Common myeloid progenitor, CD34-positive (primary cell): ENCODE measurements around the gene GABBR2.

Source experiments
- CTCF ChIA-PET: fragments of 350-600 bp; sonication (Branson Sonifier 250); formaldehyde crosslinking; loops from one replicate; lab custom pipeline; 2021; ENCODE audit warnings: antibody characterized with exemption; lab: Charles Lee
- POLR2A ChIA-PET: fragments of 350-600 bp; sonication (Branson Sonifier 250); formaldehyde crosslinking; loops from one replicate; lab custom pipeline; 2021; ENCODE audit warnings: antibody characterized with exemption; lab: Charles Lee
- DNase-seq, 3 donors: peaks; one replicate each; pipeline versions ENCODE4 v3.0.0 to v3.0.0-alpha.2; 2013
- H3K27ac ChIP-seq, 2 experiments: 1 replicate in 1 of 2; 2 replicates in 1 of 2; pipeline ENCODE4 v1.7.0; 2013; ENCODE audit warnings: inconsistent platforms in 2 of 2, low read length in 2 of 2, mild to moderate bottlenecking in 2 of 2, low read depth in 1 of 2, moderate library complexity in 1 of 2; ENCODE audit not compliant: severe bottlenecking in 2 of 2, insufficient read depth in 1 of 2, poor library complexity in 1 of 2
- H3K27me3 ChIP-seq, 5 experiments: replicated peaks in 2 of 5; 1 replicate in 3 of 5; 2 replicates in 2 of 5; pipeline versions ENCODE4 v1.6.1 to v1.7.0; 2013; ENCODE audit warnings: low read length in 4 of 5, mild to moderate bottlenecking in 2 of 5, moderate library complexity in 2 of 5, inconsistent platforms in 1 of 5; ENCODE audit not compliant: insufficient read depth in 5 of 5, control insufficient read depth in 4 of 5
- H3K36me3 ChIP-seq, 4 experiments: 1 replicate in 2 of 4; 2 replicates in 2 of 4; pipeline versions ENCODE4 v1.6.1 to v1.7.0; 2013; ENCODE audit warnings: low read length in 3 of 4, control low read depth in 1 of 4, mild to moderate bottlenecking in 1 of 4; ENCODE audit not compliant: control insufficient read depth in 4 of 4, insufficient read depth in 4 of 4
- H3K4me1 ChIP-seq, 4 experiments: 1 replicate in 3 of 4; 2 replicates in 1 of 4; pipeline versions ENCODE4 v1.6.1 to v1.7.1; 2013; ENCODE audit warnings: low read length in 3 of 4, mild to moderate bottlenecking in 3 of 4, control low read depth in 1 of 4, inconsistent platforms in 1 of 4, moderate library complexity in 1 of 4; ENCODE audit not compliant: control insufficient read depth in 4 of 4, insufficient read depth in 4 of 4; ENCODE audit errors: control extremely low read depth in 1 of 4
- H3K4me3 ChIP-seq, 7 experiments: 1 replicate in 4 of 7; 2 replicates in 3 of 7; pipeline versions ENCODE4 v1.5.1 to v1.7.0; 2013; ENCODE audit warnings: mild to moderate bottlenecking in 7 of 7, low read length in 6 of 7, moderate library complexity in 6 of 7, inconsistent platforms in 2 of 7, low read depth in 2 of 7, control low read depth in 1 of 7; ENCODE audit not compliant: insufficient read depth in 4 of 7, control insufficient read depth in 1 of 7; ENCODE audit errors: extremely low read depth in 1 of 7
- H3K9me3 ChIP-seq, 5 experiments: 1 replicate in 4 of 5; 2 replicates in 1 of 5; pipeline versions ENCODE4 v1.6.1 to v1.7.1; 2013; ENCODE audit warnings: low read length in 4 of 5, mild to moderate bottlenecking in 2 of 5, inconsistent platforms in 1 of 5, low read depth in 1 of 5, moderate library complexity in 1 of 5; ENCODE audit not compliant: control insufficient read depth in 4 of 5, insufficient read depth in 2 of 5; ENCODE audit errors: control extremely low read depth in 1 of 5
- WGBS: methylation state at CpG from one replicate; pipeline ENCODE4 v1.1.5; 2013; ENCODE audit not compliant: insufficient coverage; 5-methylcytosine and 5-hydroxymethylcytosine counted together

GABBR2 gene

DNA sequence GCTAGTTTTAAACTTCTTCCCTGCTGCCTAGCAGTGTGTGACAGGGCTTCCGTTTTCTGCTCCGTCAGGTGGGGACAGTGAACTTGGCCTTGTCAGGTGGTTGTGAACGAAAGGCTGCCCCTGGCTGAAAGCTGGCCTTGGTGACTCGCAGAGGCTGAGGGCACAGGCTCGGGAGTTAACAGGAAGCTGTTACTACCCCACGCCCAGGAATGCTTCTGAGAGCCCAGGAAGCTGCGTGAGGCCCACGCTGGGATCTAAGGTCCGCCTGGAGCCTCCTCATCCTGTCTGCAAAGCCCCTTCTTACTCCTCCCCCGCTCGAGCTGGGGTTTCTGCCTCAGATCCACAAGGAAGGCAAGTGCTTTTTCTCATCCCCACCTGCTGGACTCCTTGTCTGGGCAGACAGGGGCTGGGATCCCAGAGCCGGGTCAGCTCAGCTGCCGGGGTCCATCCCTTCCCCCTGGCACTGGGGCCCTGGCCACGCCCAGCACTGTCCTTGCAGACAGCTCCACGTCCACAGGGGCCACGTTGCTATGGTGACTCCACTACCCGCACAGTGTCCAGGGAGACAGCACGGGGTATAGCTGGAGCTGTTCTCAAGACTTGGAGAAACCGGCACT, 328.6 kb downstream of the GABBR2 start:
- DNase-seq, result peak in 1 of 3 donors; percentile 21

GRCh38 chr9:98379572-98379971, 329.2 kb downstream of the GABBR2 start:
- Histone ChIP-seq H3K9me3 (no peaks in the 10 kb centered on the region), H3K27ac (no peak overlapping the region), H3K4me3 (no peak overlapping the region), H3K4me1 (peaks cover 0 to 4% (median 1%) of the 10 kb centered on the region in 4 experiments), H3K27me3 (peaks cover 0 to 1% (median 0%) of the 10 kb centered on the region in 5 experiments), H3K36me3 (no peaks in the 10 kb centered on the region)
- ChIA-PET POLR2A (no interaction called here), CTCF (interaction anchor here (1.3 to 2.3 kb wide), 4 partner anchors 10 to 36 kb away, joined by 3 to 7 read pairs (median 4); no protein-coding TSS in a partner anchor)
- DNase-seq, result no peak
- WGBS, result no CpG with 5 or more reads among the region's 1 CpG

More for the DNA sequence above, 328.6 kb downstream of the GABBR2 start:
- Histone ChIP-seq H3K9me3 (no peaks in the 10 kb centered on the region), H3K36me3 (no peaks in the 10 kb centered on the region), H3K4me1 (peaks cover 0 to 4% (median under 1%) of the 10 kb centered on the region in 4 experiments), H3K27ac (no peak overlapping the region), H3K4me3 (no peak overlapping the region), H3K27me3 (no peaks in the 10 kb centered on the region)
- POLR2A ChIA-PET, result interaction anchor here (0.6 kb wide), 1 partner anchor 61 kb away, joined by 3 read pairs; no protein-coding TSS in a partner anchor
- CTCF ChIA-PET, result interaction anchor here (1.3 to 2.3 kb wide), 3 partner anchors 10 to 12 kb away, joined by 3 to 7 read pairs (median 4); no protein-coding TSS in a partner anchor
- WGBS, result 65% methylated on average over 18 of the region's 19 CpGs

DNA sequence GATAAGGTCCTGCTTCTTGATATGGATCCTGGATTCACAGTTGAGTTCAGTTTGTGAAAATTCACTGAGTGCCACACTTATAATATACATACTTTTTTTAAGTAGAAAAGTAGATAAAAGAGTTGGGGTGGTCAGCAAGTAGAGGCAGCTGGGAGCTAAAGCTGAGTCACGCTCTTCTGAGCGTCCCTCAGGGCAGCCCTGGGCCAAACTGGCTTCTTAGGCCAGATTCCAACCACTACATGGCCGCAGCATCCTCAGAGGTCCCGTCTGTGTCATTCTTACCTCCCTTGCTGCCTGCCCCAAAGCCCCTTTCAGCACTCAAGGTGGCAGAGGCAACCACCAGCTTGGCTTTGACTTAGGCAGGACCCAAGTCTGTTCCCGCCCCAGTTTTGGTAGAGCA, 329.9 kb downstream of the GABBR2 start:
- peaks cover 0 to 1% (median 0%) of the 10 kb centered on the region in 5 experiments for H3K27me3 ChIP-seq
- no peak overlapping the region for H3K27ac ChIP-seq
- H3K9me3 ChIP-seq, result no peaks in the 10 kb centered on the region
- no peak overlapping the region for H3K4me3 ChIP-seq
- H3K4me1 ChIP-seq, result peaks cover 0 to 4% (median 1%) of the 10 kb centered on the region in 4 experiments
- 100% methylated on average over 4 of the region's 5 CpGs for WGBS
- DNase-seq, result no peak
- H3K36me3 ChIP-seq, result no peaks in the 10 kb centered on the region
- ChIA-PET CTCF (interaction anchor here (1.0 to 2.3 kb wide), 3 partner anchors 11 to 397 kb away, joined by 3 to 7 read pairs (median 4); no protein-coding TSS in a partner anchor), POLR2A (no interaction called here)

DNA sequence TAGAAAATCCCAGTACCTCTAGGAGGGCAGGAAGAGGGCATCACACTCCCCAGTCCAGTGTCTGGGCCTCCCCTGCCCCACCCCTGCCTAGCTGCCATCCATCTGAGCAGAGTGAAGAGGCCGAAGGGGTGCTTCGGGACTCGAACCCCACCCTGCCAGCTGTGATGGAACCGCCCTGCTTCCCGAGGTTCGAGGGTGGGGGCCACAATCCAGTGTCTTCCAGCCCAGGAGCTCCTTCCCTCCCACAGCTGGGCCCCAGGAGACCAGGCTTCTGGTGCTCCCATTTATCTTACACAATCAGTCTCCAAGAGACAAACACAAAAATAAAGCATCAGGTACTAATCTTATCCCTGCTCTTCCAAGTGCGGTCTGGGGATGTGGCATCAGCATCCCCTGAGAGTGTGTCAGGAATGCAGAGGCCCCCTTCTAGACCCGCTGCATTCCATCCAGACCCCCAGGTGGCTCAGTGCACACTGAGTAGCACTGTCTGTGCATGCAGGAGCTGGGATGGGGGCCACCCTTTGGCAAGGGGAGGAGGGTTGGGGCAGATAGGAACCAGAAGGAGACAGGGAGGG, 330.4 kb downstream of the GABBR2 start:
- Histone ChIP-seq H3K27ac (no peak overlapping the region), H3K9me3 (no peaks in the 10 kb centered on the region), H3K27me3 (peaks cover 0 to 1% (median 0%) of the 10 kb centered on the region in 5 experiments), H3K4me3 (no peak overlapping the region), H3K36me3 (no peaks in the 10 kb centered on the region), H3K4me1 (peaks cover 0 to 4% (median 1%) of the 10 kb centered on the region in 4 experiments)
- ChIA-PET CTCF (interaction anchor here (1.0 to 2.3 kb wide), 3 partner anchors 12 to 397 kb away, joined by 3 to 7 read pairs (median 4); no protein-coding TSS in a partner anchor), POLR2A (no interaction called here)
- no peak for DNase-seq
- WGBS, result 100% methylated on average over 1 of the region's 8 CpGs

GRCh38 chr9:98375138-98375726, 333.5 kb downstream of the GABBR2 start:
- POLR2A ChIA-PET, result no interaction called here
- CTCF ChIA-PET, result interaction anchor here (0.8 kb wide), 1 partner anchor 44 kb away, joined by 3 read pairs; no protein-coding TSS in a partner anchor
- H3K27ac ChIP-seq, result no peak overlapping the region
- H3K4me3 ChIP-seq, result no peak overlapping the region
- H3K27me3 ChIP-seq, result peaks cover 0 to 1% (median 0%) of the 10 kb centered on the region in 5 experiments
- H3K36me3 ChIP-seq, result no peaks in the 10 kb centered on the region
- peaks cover 0 to 4% (median 1%) of the 10 kb centered on the region in 4 experiments for H3K4me1 ChIP-seq
- H3K9me3 ChIP-seq, result no peaks in the 10 kb centered on the region
- peak in 1 of 3 donors; percentile 19 for DNase-seq
- 80% methylated on average over 3 of the region's 3 CpGs for WGBS

GRCh38 chr9:98374385-98375051, 334.2 kb downstream of the GABBR2 start:
- CTCF ChIA-PET, result interaction anchor here (0.8 kb wide), 1 partner anchor 43 kb away, joined by 3 read pairs; no protein-coding TSS in a partner anchor
- no peaks in the 10 kb centered on the region for H3K36me3 ChIP-seq
- 92% methylated on average over 8 of the region's 10 CpGs for WGBS
- H3K4me3 ChIP-seq, result no peak overlapping the region
- DNase-seq, result peak in 2 of 3 donors; percentile 13 to 45
- no peaks in the 10 kb centered on the region for H3K9me3 ChIP-seq
- H3K27me3 ChIP-seq, result peaks cover 0 to 1% (median 0%) of the 10 kb centered on the region in 5 experiments
- POLR2A ChIA-PET, result no interaction called here
- peaks cover 0 to 3% (median 0%) of the 10 kb centered on the region in 4 experiments for H3K4me1 ChIP-seq
- no peak overlapping the region for H3K27ac ChIP-seq
